HEK293 (cell line): ENCODE data around the gene SIX2.

ENCODE experiments used
- CTCF ChIA-PET: fragments of 350-600 bp; formaldehyde crosslinking; extraction: SDS; loops from one replicate; lab custom pipeline; 2021; ENCODE audit warnings: antibody characterized with exemption; lab: Yijun Ruan, JAX
- POLR2A ChIA-PET: fragments of 300-600 bp; formaldehyde crosslinking; extraction: SDS; loops from one replicate; lab custom pipeline; 2020; ENCODE audit warnings: antibody characterized with exemption, inconsistent platforms; lab: Yijun Ruan, JAX
- H3K27ac ChIP-seq: fragments of 200-500 bp; sonication (Bioruptor generic); 2 replicates; pipeline ENCODE4 v1.5.1; 2014; ENCODE audit warnings: low read depth, low read length, control low read depth, inconsistent platforms; ENCODE audit errors: extremely low read depth
- H3K36me3 ChIP-seq, 2 experiments: fragments of 200-500 bp in 1 of 2; sonication (Bioruptor generic) in 1 of 2; 1 replicate in 1 of 2; 2 replicates in 1 of 2; pipeline ENCODE4 v1.5.1; 2014 to 2017; ENCODE audit warnings: inconsistent platforms in 2 of 2, low read length in 2 of 2; ENCODE audit not compliant: control insufficient read depth in 2 of 2, insufficient read depth in 1 of 2
- H3K4me1 ChIP-seq: fragments of 200-500 bp; sonication (Bioruptor generic); 2 replicates; pipeline ENCODE4 v1.5.1; 2014; ENCODE audit warnings: mild to moderate bottlenecking, low read length, inconsistent platforms; ENCODE audit not compliant: control insufficient read depth, insufficient read depth
- H3K4me3 ChIP-seq: 2 replicates; pipeline ENCODE4 v1.5.1; 2011; ENCODE audit warnings: low read depth, mild to moderate bottlenecking, control low read depth, low read length, moderate library complexity
- H3K9me3 ChIP-seq: fragments of 200-500 bp; sonication (Bioruptor generic); 2 replicates; pipeline ENCODE4 v1.5.1; 2014; ENCODE audit warnings: low read depth, low read length, inconsistent platforms; ENCODE audit not compliant: control insufficient read depth, insufficient read depth
- FEZF1 ChIP-seq: fragments of 450-650 bp; formaldehyde crosslinking; IDR thresholded peaks from 2 replicates; pipeline ENCODE4 v1.5.1; 2016; ENCODE audit warnings: missing biosample characterization, missing genetic modification characterization
- GLI4 ChIP-seq: fragments of 450-650 bp; formaldehyde crosslinking; IDR thresholded peaks from 2 replicates; pipeline ENCODE4 v1.5.1; 2016; ENCODE audit warnings: missing biosample characterization, missing genetic modification characterization
- HOXC10 ChIP-seq: sonication (generic); formaldehyde crosslinking; IDR thresholded peaks from 2 replicates; pipeline ENCODE4 v1.8.1; 2023; ENCODE audit warnings: mild to moderate bottlenecking, missing genetic modification reagents
- HOXD13 ChIP-seq: sonication (generic); formaldehyde crosslinking; IDR thresholded peaks from 2 replicates; pipeline ENCODE4 v1.8.0; 2022; ENCODE audit warnings: missing genetic modification reagents, borderline replicate concordance
- KLF1 ChIP-seq: fragments of 450-650 bp; formaldehyde crosslinking; IDR thresholded peaks from 2 replicates; pipeline ENCODE4 v1.5.1; 2016; ENCODE audit warnings: missing biosample characterization, missing genetic modification characterization
- MEIS1 ChIP-seq: sonication (generic); formaldehyde crosslinking; IDR thresholded peaks from 2 replicates; pipeline ENCODE4 v1.8.1; 2022; ENCODE audit warnings: missing genetic modification reagents, mild to moderate bottlenecking, borderline replicate concordance
- OSR2 ChIP-seq: fragments of 450-650 bp; formaldehyde crosslinking; IDR thresholded peaks from 2 replicates; pipeline ENCODE4 v1.5.1; 2016; ENCODE audit warnings: missing biosample characterization, missing genetic modification characterization
- PRDM1 ChIP-seq: fragments of 450-650 bp; formaldehyde crosslinking; IDR thresholded peaks from 2 replicates; pipeline ENCODE4; 2016; ENCODE audit warnings: missing biosample characterization, missing genetic modification characterization
- SP3 ChIP-seq: fragments of 450-650 bp; formaldehyde crosslinking; IDR thresholded peaks from 2 replicates; pipeline ENCODE4 v1.5.1; 2016; ENCODE audit warnings: missing biosample characterization, missing genetic modification characterization
- SP7 ChIP-seq: fragments of 450-650 bp; formaldehyde crosslinking; IDR thresholded peaks from 2 replicates; pipeline ENCODE4 v1.5.1; 2016; ENCODE audit warnings: missing biosample characterization, missing genetic modification characterization
- ZBTB7A ChIP-seq: fragments of 450-650 bp; formaldehyde crosslinking; IDR thresholded peaks from 2 replicates; pipeline ENCODE4 v1.5.1; 2016; ENCODE audit warnings: low read depth, missing biosample characterization, missing genetic modification characterization
- ZFP37 ChIP-seq: fragments of 450-650 bp; formaldehyde crosslinking; IDR thresholded peaks from 2 replicates; pipeline ENCODE4 v1.5.1; 2016; ENCODE audit warnings: missing biosample characterization, missing genetic modification characterization
- ZNF146 ChIP-seq: fragments of 450-650 bp; formaldehyde crosslinking; IDR thresholded peaks from 2 replicates; pipeline ENCODE4 v1.5.1; 2016; ENCODE audit warnings: missing biosample characterization, missing genetic modification characterization
- ZNF157 ChIP-seq: fragments of 450-650 bp; formaldehyde crosslinking; IDR thresholded peaks from 2 replicates; pipeline ENCODE4 v1.5.1; 2016; ENCODE audit warnings: missing biosample characterization, missing genetic modification characterization
- ZNF335 ChIP-seq: fragments of 450-650 bp; formaldehyde crosslinking; conservative IDR thresholded peaks from 2 replicates; pipeline ENCODE4 v1.5.1; 2016; ENCODE audit warnings: missing biosample characterization, missing genetic modification characterization
- ZNF350 ChIP-seq: fragments of 450-650 bp; formaldehyde crosslinking; IDR thresholded peaks from 2 replicates; pipeline ENCODE4 v1.5.0; 2017; ENCODE audit warnings: missing biosample characterization, mild to moderate bottlenecking, missing genetic modification characterization
- ZNF354C ChIP-seq: fragments of 450-650 bp; formaldehyde crosslinking; IDR thresholded peaks from 2 replicates; pipeline ENCODE4 v1.5.1; 2016; ENCODE audit warnings: missing biosample characterization, missing genetic modification characterization, low read depth, borderline replicate concordance
- ZNF423 ChIP-seq: fragments of 450-650 bp; formaldehyde crosslinking; IDR thresholded peaks from 2 replicates; pipeline ENCODE4 v1.5.1; 2016; ENCODE audit warnings: missing biosample characterization, missing genetic modification characterization
- ZNF433 ChIP-seq: fragments of 450-650 bp; formaldehyde crosslinking; IDR thresholded peaks from 2 replicates; pipeline ENCODE4 v1.5.1; 2016; ENCODE audit warnings: missing biosample characterization, missing genetic modification characterization, low read depth
- ZNF654 ChIP-seq: fragments of 450-650 bp; formaldehyde crosslinking; IDR thresholded peaks from 2 replicates; pipeline ENCODE4 v1.5.1; 2016; ENCODE audit warnings: low read depth, missing biosample characterization, missing genetic modification characterization
- ZSCAN16 ChIP-seq: fragments of 450-650 bp; formaldehyde crosslinking; IDR thresholded peaks from 2 replicates; pipeline ENCODE4 v1.5.1; 2016; ENCODE audit warnings: missing biosample characterization, missing genetic modification characterization
- TF ChIP-seq, protein P1 (sequence below): IDR thresholded peaks from 2 replicates; pipeline ENCODE4 v1.6.1; 2011; ENCODE audit warnings: mild to moderate bottlenecking, low read depth, low read length, borderline replicate concordance
- TF ChIP-seq, protein P2 (sequence below): fragments of 450-650 bp; formaldehyde crosslinking; conservative IDR thresholded peaks from 2 replicates; pipeline ENCODE4 v1.5.1; 2016; ENCODE audit warnings: low read depth, missing biosample characterization, missing genetic modification characterization
- TF ChIP-seq, protein P3 (sequence below): fragments of 450-650 bp; formaldehyde crosslinking; IDR thresholded peaks from 2 replicates; pipeline ENCODE4 v1.5.1; 2016; ENCODE audit warnings: missing biosample characterization, missing genetic modification characterization
- TF ChIP-seq, protein P4 (sequence below): fragments of 450-650 bp; formaldehyde crosslinking; IDR thresholded peaks from 2 replicates; pipeline ENCODE4 v1.5.1; 2016; ENCODE audit warnings: missing biosample characterization, missing genetic modification characterization

The SIX2 gene

DNA sequence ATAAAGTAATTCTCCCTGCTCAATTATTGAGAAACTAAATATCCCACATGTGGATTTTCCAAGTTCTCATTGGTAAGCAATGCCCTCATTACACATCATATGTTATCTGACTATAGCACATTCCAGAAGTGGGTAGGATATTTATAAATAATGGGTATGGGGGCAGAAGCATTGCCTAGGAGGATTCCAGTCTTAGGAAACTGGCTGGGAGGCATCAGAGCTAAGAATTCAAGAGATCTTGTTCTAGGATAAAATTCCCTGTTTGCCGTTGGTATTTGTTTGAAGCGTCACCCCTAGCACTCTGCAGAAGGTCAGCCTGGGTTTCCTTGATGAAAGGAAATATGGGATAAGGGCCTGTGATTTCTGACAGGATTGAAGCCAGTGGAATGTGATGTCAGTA lies 20.1 kb downstream of the SIX2 start (continued):
- TF ChIP-seq, protein P1, sequence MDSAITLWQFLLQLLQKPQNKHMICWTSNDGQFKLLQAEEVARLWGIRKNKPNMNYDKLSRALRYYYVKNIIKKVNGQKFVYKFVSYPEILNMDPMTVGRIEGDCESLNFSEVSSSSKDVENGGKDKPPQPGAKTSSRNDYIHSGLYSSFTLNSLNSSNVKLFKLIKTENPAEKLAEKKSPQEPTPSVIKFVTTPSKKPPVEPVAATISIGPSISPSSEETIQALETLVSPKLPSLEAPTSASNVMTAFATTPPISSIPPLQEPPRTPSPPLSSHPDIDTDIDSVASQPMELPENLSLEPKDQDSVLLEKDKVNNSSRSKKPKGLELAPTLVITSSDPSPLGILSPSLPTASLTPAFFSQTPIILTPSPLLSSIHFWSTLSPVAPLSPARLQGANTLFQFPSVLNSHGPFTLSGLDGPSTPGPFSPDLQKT: no peak
- no peak for TF ChIP-seq ZBTB7A (tag by site-specific recombination)
- TF ChIP-seq SP3 (tag by site-specific recombination): no peak
- no peak for TF ChIP-seq HOXD13 (CRISPR knock-in tag)
- TF ChIP-seq PRDM1 (tag by site-specific recombination): no peak

DNA sequence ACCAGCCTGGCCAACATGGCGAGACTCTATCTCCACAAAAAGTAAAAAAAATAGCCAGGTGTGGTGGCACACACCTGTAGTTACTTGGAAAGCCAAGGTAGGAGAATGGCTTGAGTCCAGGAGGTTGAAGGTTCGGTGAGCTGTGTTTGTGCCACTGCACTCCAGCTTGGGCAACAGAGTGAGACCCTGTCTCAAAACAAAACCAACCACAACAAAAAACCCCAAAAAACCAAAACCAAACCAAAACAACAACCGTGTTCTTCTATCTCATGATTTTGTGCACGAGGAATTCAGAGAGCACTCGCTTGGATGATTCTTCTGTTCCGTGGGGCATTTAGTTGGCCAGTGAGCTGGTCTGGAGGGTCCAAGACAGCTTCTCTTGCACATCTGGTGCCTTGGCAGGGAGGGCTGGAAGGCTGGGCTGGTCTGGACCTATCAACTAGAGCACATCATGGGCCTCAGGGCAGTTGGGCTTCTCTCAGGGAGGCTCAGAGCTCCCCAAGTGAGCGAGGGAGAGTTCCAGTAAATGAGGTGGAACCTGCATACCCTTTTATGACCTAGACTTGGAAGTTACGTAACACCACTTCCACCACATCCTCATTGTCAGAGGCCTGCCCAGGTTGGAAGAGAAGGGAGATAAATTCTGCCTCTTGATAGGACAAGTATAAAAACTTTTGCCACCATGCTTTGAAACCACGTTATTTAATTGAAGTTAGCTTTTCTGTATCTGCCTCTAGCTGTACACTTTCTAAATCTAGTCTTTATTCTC lies 25.2 kb downstream of the SIX2 start:
- H3K27ac ChIP-seq: no peak overlapping the region
- H3K4me3 ChIP-seq: no peak overlapping the region
- H3K9me3 ChIP-seq: no peaks in the 10 kb centered on the region
- ChIA-PET CTCF (interaction anchor here (0.7 to 5.8 kb wide), 7 partner anchors 10 to 1905 kb away, joined by 3 to 106 read pairs (median 8); no protein-coding TSS in a partner anchor), POLR2A (no interaction called here)
- TF ChIP-seq ZNF350 (tag by site-specific recombination): peak; percentile 48; the same call in 1 of the 2 replicates
- TF ChIP-seq HOXC10: no peak
- H3K36me3 ChIP-seq: no peaks in the 10 kb centered on the region
- no peaks in the 10 kb centered on the region for H3K4me1 ChIP-seq

DNA sequence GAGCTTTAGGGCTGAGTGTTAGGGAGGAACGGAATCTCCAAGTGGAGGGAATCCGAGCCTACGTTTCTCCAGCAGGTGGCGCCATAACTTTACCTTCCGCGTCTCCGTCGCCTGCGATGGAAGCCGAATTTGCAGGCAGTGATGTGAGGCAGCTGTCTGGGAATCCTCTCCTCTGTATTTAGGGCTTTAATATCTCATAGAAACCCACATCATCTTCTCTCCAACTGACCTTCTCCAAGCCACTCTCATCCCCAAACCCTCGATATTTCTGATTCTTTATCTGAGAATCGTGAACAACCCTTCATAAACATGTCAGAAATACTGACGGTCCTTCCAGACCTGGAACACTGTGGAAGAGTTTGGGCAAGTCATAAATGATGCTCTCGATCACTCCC lies 27.5 kb downstream of the SIX2 start:
- Histone ChIP-seq H3K4me3 (no peak overlapping the region), H3K27ac (no peak overlapping the region)
- CTCF ChIA-PET: interaction anchor here (0.6 to 5.8 kb wide), 56 partner anchors 9 to 1799 kb away, joined by 3 to 106 read pairs (median 4); no protein-coding TSS in a partner anchor
- TF ChIP-seq KLF1 (tag by site-specific recombination) (no peak), ZSCAN16 (tag by site-specific recombination) (no peak), ZNF335 (0 out of 2 replicates have a peak, but pooled peaks have one; percentile 27), ZNF157 (tag by site-specific recombination) (no peak), ZNF146 (no peak), ZFP37 (tag by site-specific recombination) (no peak), FEZF1 (tag by site-specific recombination) (no peak), MEIS1 (no peak), ZNF354C (tag by site-specific recombination) (no peak), OSR2 (tag by site-specific recombination) (no peak), ZNF423 (tag by site-specific recombination) (no peak), SP7 (tag by site-specific recombination) (no peak), GLI4 (tag by site-specific recombination) (no peak), ZNF433 (no peak), ZNF654 (tag by site-specific recombination) (peak; percentile 92)
- TF ChIP-seq, protein P2, sequence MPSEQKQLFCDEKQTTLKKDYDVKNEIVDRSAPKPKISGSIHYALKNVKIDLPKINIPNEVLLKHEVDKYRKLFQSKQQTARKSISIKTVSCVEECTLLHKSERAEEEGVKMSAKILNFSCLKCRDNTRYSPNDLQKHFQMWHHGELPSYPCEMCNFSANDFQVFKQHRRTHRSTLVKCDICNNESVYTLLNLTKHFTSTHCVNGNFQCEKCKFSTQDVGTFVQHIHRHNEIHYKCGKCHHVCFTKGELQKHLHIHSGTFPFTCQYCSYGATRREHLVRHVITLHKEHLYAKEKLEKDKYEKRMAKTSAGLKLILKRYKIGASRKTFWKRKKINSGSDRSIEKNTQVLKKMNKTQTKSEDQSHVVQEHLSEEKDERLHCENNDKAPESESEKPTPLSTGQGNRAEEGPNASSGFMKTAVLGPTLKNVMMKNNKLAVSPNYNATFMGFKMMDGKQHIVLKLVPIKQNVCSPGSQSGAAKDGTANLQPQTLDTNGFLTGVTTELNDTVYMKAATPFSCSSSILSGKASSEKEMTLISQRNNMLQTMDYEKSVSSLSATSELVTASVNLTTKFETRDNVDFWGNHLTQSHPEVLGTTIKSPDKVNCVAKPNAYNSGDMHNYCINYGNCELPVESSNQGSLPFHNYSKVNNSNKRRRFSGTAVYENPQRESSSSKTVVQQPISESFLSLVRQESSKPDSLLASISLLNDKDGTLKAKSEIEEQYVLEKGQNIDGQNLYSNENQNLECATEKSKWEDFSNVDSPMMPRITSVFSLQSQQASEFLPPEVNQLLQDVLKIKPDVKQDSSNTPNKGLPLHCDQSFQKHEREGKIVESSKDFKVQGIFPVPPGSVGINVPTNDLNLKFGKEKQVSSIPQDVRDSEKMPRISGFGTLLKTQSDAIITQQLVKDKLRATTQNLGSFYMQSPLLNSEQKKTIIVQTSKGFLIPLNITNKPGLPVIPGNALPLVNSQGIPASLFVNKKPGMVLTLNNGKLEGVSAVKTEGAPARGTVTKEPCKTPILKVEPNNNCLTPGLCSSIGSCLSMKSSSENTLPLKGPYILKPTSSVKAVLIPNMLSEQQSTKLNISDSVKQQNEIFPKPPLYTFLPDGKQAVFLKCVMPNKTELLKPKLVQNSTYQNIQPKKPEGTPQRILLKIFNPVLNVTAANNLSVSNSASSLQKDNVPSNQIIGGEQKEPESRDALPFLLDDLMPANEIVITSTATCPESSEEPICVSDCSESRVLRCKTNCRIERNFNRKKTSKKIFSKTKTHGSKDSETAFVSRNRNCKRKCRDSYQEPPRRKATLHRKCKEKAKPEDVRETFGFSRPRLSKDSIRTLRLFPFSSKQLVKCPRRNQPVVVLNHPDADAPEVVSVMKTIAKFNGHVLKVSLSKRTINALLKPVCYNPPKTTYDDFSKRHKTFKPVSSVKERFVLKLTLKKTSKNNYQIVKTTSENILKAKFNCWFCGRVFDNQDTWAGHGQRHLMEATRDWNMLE (tag by site-specific recombination): 0 out of 2 replicates have a peak, but pooled peaks have one; percentile 14
- TF ChIP-seq, protein P3, sequence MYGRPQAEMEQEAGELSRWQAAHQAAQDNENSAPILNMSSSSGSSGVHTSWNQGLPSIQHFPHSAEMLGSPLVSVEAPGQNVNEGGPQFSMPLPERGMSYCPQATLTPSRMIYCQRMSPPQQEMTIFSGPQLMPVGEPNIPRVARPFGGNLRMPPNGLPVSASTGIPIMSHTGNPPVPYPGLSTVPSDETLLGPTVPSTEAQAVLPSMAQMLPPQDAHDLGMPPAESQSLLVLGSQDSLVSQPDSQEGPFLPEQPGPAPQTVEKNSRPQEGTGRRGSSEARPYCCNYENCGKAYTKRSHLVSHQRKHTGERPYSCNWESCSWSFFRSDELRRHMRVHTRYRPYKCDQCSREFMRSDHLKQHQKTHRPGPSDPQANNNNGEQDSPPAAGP (tag by site-specific recombination): no peak
- TF ChIP-seq, protein P4, sequence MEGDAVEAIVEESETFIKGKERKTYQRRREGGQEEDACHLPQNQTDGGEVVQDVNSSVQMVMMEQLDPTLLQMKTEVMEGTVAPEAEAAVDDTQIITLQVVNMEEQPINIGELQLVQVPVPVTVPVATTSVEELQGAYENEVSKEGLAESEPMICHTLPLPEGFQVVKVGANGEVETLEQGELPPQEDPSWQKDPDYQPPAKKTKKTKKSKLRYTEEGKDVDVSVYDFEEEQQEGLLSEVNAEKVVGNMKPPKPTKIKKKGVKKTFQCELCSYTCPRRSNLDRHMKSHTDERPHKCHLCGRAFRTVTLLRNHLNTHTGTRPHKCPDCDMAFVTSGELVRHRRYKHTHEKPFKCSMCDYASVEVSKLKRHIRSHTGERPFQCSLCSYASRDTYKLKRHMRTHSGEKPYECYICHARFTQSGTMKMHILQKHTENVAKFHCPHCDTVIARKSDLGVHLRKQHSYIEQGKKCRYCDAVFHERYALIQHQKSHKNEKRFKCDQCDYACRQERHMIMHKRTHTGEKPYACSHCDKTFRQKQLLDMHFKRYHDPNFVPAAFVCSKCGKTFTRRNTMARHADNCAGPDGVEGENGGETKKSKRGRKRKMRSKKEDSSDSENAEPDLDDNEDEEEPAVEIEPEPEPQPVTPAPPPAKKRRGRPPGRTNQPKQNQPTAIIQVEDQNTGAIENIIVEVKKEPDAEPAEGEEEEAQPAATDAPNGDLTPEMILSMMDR: peak; percentile 84
- TF ChIP-seq, all 188 proteins: peak for 4
- H3K4me1 ChIP-seq: no peaks in the 10 kb centered on the region
- no peaks in the 10 kb centered on the region for H3K9me3 ChIP-seq
- no peaks in the 10 kb centered on the region for H3K36me3 ChIP-seq
- POLR2A ChIA-PET: no interaction called here
